Stimulated activated CD8-positive, alpha-beta memory T cell treated with anti-CD3 and anti-CD28 coated beads, Interleukin-15, amount 100 ng/mL, for 48 hours (primary cell): Measurements from ENCODE around the gene TRNP1.

Source experiments
- DNase-seq, 2 donors: peaks; one replicate each; pipeline ENCODE4 v3.0.0-alpha.2; 2020; ENCODE audit warnings: low read depth in 2 of 2

The TRNP1 gene

GRCh38 chr1:27001570-27002360 is 8.3 kb downstream of the TRNP1 start:
- no peak for DNase-seq

GRCh38 chr1:27003745-27004470 is 10.4 kb downstream of the TRNP1 start:
- no peak for DNase-seq

GRCh38 chr1:27004471-27005165 is 11.1 kb downstream of the TRNP1 start:
- no peak for DNase-seq

GRCh38 chr1:27005166-27005530 is 11.7 kb downstream of the TRNP1 start:
- no peak for DNase-seq

GRCh38 chr1:27005648-27006496 is 12.4 kb downstream of the TRNP1 start:
- no peak for DNase-seq

- no peak for DNase-seq
Observed at GRCh38 chr1:27006683-27007082, 13.2 kb downstream of the TRNP1 start.

GRCh38 chr1:27007909-27008582 is 14.6 kb downstream of the TRNP1 start:
- no peak for DNase-seq

GRCh38 chr1:27009601-27010197 is 16.2 kb downstream of the TRNP1 start:
- no peak for DNase-seq

GRCh38 chr1:27010226-27010994 is 16.9 kb downstream of the TRNP1 start:
- no peak for DNase-seq

- DNase-seq = no peak
Observed at GRCh38 chr1:27011058-27011764, 17.7 kb downstream of the TRNP1 start.

GRCh38 chr1:27011976-27012563 is 18.6 kb downstream of the TRNP1 start:
- no peak for DNase-seq

GRCh38 chr1:27015260-27015659 is 21.8 kb downstream of the TRNP1 start:
- no peak for DNase-seq

- no peak for DNase-seq
Observed at GRCh38 chr1:27016376-27016775, 22.9 kb downstream of the TRNP1 start.

- DNase-seq = no peak
Observed at GRCh38 chr1:27017207-27017606, 23.7 kb downstream of the TRNP1 start.

- DNase-seq = no peak
Observed at GRCh38 chr1:27018316-27018715, 24.8 kb downstream of the TRNP1 start.

- DNase-seq = no peak
Observed at GRCh38 chr1:27021354-27022031, 28.0 kb downstream of the TRNP1 start.

- no peak for DNase-seq
Observed at GRCh38 chr1:27025718-27026117, 32.2 kb downstream of the TRNP1 start.
